HepG2 (cell line): ENCODE results near the gene RDH16. TPM values are rescaled to one million over a fixed set of nuclear protein-coding genes. Genes with fewer than 3 reads are reported as not detected.

Experiments used
- ATAC-seq: fragments of 200-7000 bp; cut with Tn5 transposase; 3 replicates; pipeline ENCODE4 v1.9.1; 2020; ENCODE audit warnings: mild to moderate bottlenecking, moderate library complexity
- BruUV-seq: library from RNA; stranded (reverse); fragments of 400-500 nt; replicated peaks from 2 replicates; lab custom pipeline; 2021; lab: Mats Ljungman, UMichigan
- CTCF ChIA-PET: fragments of 300-600 bp; formaldehyde crosslinking; extraction: SDS; loops from one replicate; lab custom pipeline; 2021; ENCODE audit warnings: low total read pairs, inconsistent platforms, low intra/inter-chr PET ratio; lab: Yijun Ruan, JAX
- POLR2A ChIA-PET: fragments of 350-600 bp; sonication (Branson Sonifier 250); formaldehyde crosslinking; loops from one replicate; lab custom pipeline; 2020; ENCODE audit warnings: antibody characterized with exemption, inconsistent platforms; lab: Yijun Ruan, JAX
- DNase-seq: peaks from one replicate; pipeline ENCODE4 v3.0.0-alpha.2; 2015; ENCODE audit warnings: low spot score
- FAIRE-seq: peaks from 3 replicates; lab custom pipeline; 2011; peaks lifted over from hg19 to GRCh38; lab: Jason Lieb, UNC
- H2AFZ ChIP-seq: one replicate; pipeline ENCODE4 v1.6.1; 2011; ENCODE audit warnings: low read length, inconsistent platforms
- H3K27ac ChIP-seq: fragments of 300-600 bp; 3 replicates; pipeline ENCODE4 v1.8.0; 2011; ENCODE audit warnings: mixed run types, mild to moderate bottlenecking, mixed read lengths, low read length, inconsistent platforms; ENCODE audit not compliant: insufficient read depth; ENCODE audit errors: extremely low read length
- H3K27me3 ChIP-seq, 2 experiments: fragments of 200-600 bp in 1 of 2; 2 replicates in 1 of 2; 3 replicates in 1 of 2; pipeline versions ENCODE4 v1.6.0 to v1.8.0; 2011; ENCODE audit warnings: low read length in 2 of 2, mild to moderate bottlenecking in 2 of 2, moderate library complexity in 2 of 2, inconsistent platforms in 1 of 2; ENCODE audit not compliant: insufficient read depth in 2 of 2, control insufficient read depth in 1 of 2
- H3K36me3 ChIP-seq, 2 experiments: fragments of 200-600 bp in 1 of 2; replicated peaks in 1 of 2; 2 replicates in 1 of 2; 3 replicates in 1 of 2; pipeline versions ENCODE4 v1.5.1 to v1.8.0; 2011; ENCODE audit warnings: low read length in 2 of 2, inconsistent platforms in 1 of 2; ENCODE audit not compliant: insufficient read depth in 2 of 2, control insufficient read depth in 1 of 2
- H3K4me1 ChIP-seq: 2 replicates; pipeline ENCODE4 v1.5.1; 2012; ENCODE audit warnings: low read length, inconsistent platforms; ENCODE audit not compliant: insufficient read depth
- H3K4me2 ChIP-seq: 2 replicates; pipeline ENCODE4 v1.6.0; 2011; ENCODE audit warnings: low read depth, low read length, inconsistent platforms
- H3K4me3 ChIP-seq, 3 experiments: fragments of 200-600 bp in 1 of 3; sonication (generic), shearing (Covaris generic) in 1 of 3; replicated peaks in 1 of 3; 2 replicates each; pipeline ENCODE4 v1.5.1; 2011 to 2016; ENCODE audit warnings: low read length in 3 of 3, inconsistent platforms in 2 of 3, low read depth in 2 of 3, mild to moderate bottlenecking in 2 of 3, control low read depth in 1 of 3, mixed read lengths in 1 of 3; ENCODE audit not compliant: insufficient read depth in 1 of 3
- H3K79me2 ChIP-seq: one replicate; pipeline ENCODE4 v1.6.1; 2011; ENCODE audit warnings: low read length, inconsistent platforms; ENCODE audit not compliant: insufficient read depth
- H3K9ac ChIP-seq: 2 replicates; pipeline ENCODE4 v1.6.0; 2011; ENCODE audit warnings: mild to moderate bottlenecking, low read depth, low read length, inconsistent platforms; ENCODE audit not compliant: insufficient read depth
- H3K9me3 ChIP-seq: 2 replicates; pipeline ENCODE4 v1.5.1; 2012; ENCODE audit warnings: mild to moderate bottlenecking, low read length
- H4K20me1 ChIP-seq: 2 replicates; pipeline ENCODE4 v1.6.0; 2011; ENCODE audit warnings: inconsistent platforms, mild to moderate bottlenecking, low read length, moderate library complexity; ENCODE audit not compliant: insufficient read depth
- BHLHE40 ChIP-seq: IDR thresholded peaks from 2 replicates; pipeline ENCODE4 v1.6.1; 2011; ENCODE audit warnings: low read length, improper control_type of control experiment
- KAT8 ChIP-seq: IDR thresholded peaks from 2 replicates; pipeline ENCODE4 v1.6.1; 2016; ENCODE audit warnings: missing genetic modification reagents, missing compliant biosample characterization
- MTF1 ChIP-seq: sonication (generic); formaldehyde crosslinking; IDR thresholded peaks from 2 replicates; pipeline ENCODE4 v1.5.0; 2020; ENCODE audit warnings: missing genetic modification reagents
- MXI1 ChIP-seq: IDR thresholded peaks from 3 replicates; pipeline ENCODE4 v1.6.1; 2012; ENCODE audit warnings: low read depth, low read length, inconsistent platforms, borderline replicate concordance
- PRPF4 ChIP-seq: fragments of 200-400 bp; formaldehyde crosslinking; IDR thresholded peaks from 2 replicates; pipeline ENCODE4 v1.6.1; 2016; ENCODE audit warnings: low read length, low read depth; ENCODE audit not compliant: poor library complexity, severe bottlenecking
- SMAD9 ChIP-seq: sonication (generic); formaldehyde crosslinking; IDR thresholded peaks from 2 replicates; pipeline ENCODE4 v1.5.1; 2020; ENCODE audit warnings: mild to moderate bottlenecking, missing genetic modification reagents
- ZNF652 ChIP-seq: IDR thresholded peaks from 2 replicates; pipeline ENCODE4 v1.6.1; 2016; ENCODE audit warnings: low read depth, borderline replicate concordance
- ZNF672 ChIP-seq: sonication (generic); formaldehyde crosslinking; IDR thresholded peaks from 2 replicates; pipeline ENCODE4 v1.8.1; 2022; ENCODE audit warnings: missing genetic modification reagents
- WGBS: methylation state at CpG from one replicate; pipeline ENCODE4 v1.1.6; 2017; ENCODE audit warnings: low lambda C conversion rate; 5-methylcytosine and 5-hydroxymethylcytosine counted together
- in situ Hi-C: cut with HindIII; loops from 2 replicates; pipeline ENCODE4 v1.10.0; 2017; ENCODE audit warnings: low pct_unique_long_range_greater_than_20kb; ENCODE audit not compliant: extremely low pct_ligation_motif_present
- intact Hi-C: fragments of 100-400 bp; cut with micrococcal nuclease; formaldehyde crosslinking; loops from one replicate; pipeline ENCODE4 v1.10.0; 2022; ENCODE audit not compliant: unreplicated experiment
- polyA plus RNA-seq, 8 experiments: library from polyadenylated mRNA; depleted of rRNA in 3 of 8; stranded (reverse) in 7 of 8; unstranded in 1 of 8; fragments of >200 nt; fragmentation: Illumina TruSeq in 4 of 8; extraction: Trizol in 4 of 8; gene quantifications; 2 replicates each; pipeline versions ENCODE4 v1.2.1 to v1.2.3, GENCODE V29; 2011 to 2016; ENCODE audit warnings: low read depth in 4 of 8, missing spikeins in 1 of 8, mixed read lengths in 1 of 8; ENCODE audit not compliant: insufficient read depth in 1 of 8
- total RNA-seq, 5 experiments: library from RNA; depleted of rRNA; stranded (reverse); fragments of >200 nt; fragmentation: Illumina TruSeq; extraction: Trizol; gene quantifications; 2 replicates each; pipeline ENCODE4 v1.2.3, GENCODE V29; 2016; ENCODE audit warnings: low read depth in 1 of 5
- TF ChIP-seq, protein P1 (sequence below): sonication (generic); formaldehyde crosslinking; IDR thresholded peaks from 2 replicates; pipeline ENCODE4 v1.5.1; 2020; ENCODE audit warnings: missing genetic modification reagents, mild to moderate bottlenecking, borderline replicate concordance
- TF ChIP-seq, protein P2 (sequence below): sonication (generic); formaldehyde crosslinking; IDR thresholded peaks from 2 replicates; pipeline ENCODE4 v1.4.0; 2020; ENCODE audit warnings: missing genetic modification reagents
- TF ChIP-seq, protein P3 (sequence below): sonication (generic); formaldehyde crosslinking; IDR thresholded peaks from 2 replicates; pipeline ENCODE4 v1.5.0; 2020; ENCODE audit warnings: missing genetic modification reagents, mild to moderate bottlenecking, borderline replicate concordance
- TF ChIP-seq, protein P4 (sequence below): IDR thresholded peaks from 2 replicates; pipeline ENCODE4 v1.6.1; 2016
- TF ChIP-seq, protein P5 (sequence below): sonication (generic); formaldehyde crosslinking; IDR thresholded peaks from 2 replicates; pipeline ENCODE4 v1.4.0; 2020; ENCODE audit warnings: missing genetic modification reagents

RDH16 gene
- total and polyA plus RNA-seq, 2 of the 13 experiments (the other 11 are each of a cell fraction or from before 2014, with no cell fraction given): 0.05 to 0.13 TPM

DNA sequence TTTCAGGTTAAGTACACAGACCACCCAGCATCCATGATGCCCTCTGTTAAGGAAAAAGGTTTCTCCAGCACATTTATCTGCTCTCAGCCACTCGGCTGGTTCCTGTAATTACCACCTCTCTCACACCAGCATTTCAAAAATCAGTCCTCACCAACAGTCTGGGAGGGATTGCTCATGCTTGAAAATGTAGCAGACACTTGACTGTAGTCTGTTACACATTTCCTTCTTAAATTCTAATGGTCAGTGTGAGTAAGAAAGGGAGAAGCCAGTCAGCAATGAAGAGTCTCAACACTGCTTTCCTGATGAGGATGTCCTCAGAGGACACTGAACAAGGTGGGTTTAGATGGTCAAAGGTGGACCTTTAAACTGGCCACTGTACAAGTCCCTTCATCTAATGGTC is 43.0 kb upstream of the RDH16 start (continued):
- TF ChIP-seq, protein P1, sequence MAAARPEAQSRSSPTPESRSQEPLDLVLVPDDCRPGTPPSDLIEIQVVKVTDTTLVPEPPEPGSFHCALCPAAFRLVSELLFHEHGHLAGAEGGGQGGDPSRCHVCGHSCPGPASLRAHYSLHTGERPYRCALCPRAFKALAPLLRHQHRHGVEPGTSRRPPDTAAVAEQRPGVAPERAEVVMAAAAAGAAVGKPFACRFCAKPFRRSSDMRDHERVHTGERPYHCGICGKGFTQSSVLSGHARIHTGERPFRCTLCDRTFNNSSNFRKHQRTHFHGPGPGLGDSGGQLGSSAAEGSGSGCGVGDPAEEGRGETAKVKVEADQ (CRISPR knock-in tag): no peak
- TF ChIP-seq SMAD9 (CRISPR knock-in tag): no peak
- no peak for TF ChIP-seq ZNF652
- TF ChIP-seq, protein P2, sequence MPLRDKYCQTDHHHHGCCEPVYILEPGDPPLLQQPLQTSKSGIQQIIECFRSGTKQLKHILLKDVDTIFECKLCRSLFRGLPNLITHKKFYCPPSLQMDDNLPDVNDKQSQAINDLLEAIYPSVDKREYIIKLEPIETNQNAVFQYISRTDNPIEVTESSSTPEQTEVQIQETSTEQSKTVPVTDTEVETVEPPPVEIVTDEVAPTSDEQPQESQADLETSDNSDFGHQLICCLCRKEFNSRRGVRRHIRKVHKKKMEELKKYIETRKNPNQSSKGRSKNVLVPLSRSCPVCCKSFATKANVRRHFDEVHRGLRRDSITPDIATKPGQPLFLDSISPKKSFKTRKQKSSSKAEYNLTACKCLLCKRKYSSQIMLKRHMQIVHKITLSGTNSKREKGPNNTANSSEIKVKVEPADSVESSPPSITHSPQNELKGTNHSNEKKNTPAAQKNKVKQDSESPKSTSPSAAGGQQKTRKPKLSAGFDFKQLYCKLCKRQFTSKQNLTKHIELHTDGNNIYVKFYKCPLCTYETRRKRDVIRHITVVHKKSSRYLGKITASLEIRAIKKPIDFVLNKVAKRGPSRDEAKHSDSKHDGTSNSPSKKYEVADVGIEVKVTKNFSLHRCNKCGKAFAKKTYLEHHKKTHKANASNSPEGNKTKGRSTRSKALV (CRISPR knock-in tag): no peak
- TF ChIP-seq, protein P3, sequence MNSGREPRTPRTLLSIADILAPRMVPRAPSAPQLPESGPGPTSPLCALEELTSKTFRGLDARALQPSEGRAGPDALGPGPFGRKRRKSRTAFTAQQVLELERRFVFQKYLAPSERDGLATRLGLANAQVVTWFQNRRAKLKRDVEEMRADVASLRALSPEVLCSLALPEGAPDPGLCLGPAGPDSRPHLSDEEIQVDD (CRISPR knock-in tag): no peak
- TF ChIP-seq ZNF672 (CRISPR knock-in tag): no peak
- no peak for TF ChIP-seq BHLHE40
- TF ChIP-seq, protein P4, sequence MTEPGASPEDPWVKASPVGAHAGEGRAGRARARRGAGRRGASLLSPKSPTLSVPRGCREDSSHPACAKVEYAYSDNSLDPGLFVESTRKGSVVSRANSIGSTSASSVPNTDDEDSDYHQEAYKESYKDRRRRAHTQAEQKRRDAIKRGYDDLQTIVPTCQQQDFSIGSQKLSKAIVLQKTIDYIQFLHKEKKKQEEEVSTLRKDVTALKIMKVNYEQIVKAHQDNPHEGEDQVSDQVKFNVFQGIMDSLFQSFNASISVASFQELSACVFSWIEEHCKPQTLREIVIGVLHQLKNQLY (CRISPR knock-in tag): no peak

DNA sequence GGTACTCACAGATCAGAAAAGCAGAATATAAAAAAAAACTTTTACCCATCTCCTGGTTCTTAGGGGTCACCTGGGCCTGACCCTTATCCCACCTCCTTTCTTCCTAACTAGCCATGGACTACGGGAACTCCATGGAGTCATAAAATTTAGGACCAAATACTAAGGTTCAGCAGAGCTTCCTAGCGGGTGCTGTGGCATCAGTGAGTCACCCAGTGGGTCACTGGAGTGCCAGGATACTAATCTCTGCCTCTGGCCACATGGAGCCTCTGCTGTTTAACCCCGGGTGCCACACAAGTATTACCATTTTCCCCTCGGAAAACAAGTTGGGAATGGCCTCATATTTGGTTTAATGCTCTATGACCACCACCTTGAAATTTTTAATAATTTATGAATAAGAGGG is 42.0 kb upstream of the RDH16 start:
- Histone ChIP-seq H4K20me1 (peaks cover 4% of the 10 kb centered on the region), H2AFZ (no peak overlapping the region), H3K4me2 (no peak overlapping the region)
- no peak for DNase-seq
- TF ChIP-seq KAT8 (CRISPR knock-in tag) (no peak), MTF1 (CRISPR knock-in tag) (no peak), MXI1 (no peak), PRPF4 (no peak)
- TF ChIP-seq, protein P5, sequence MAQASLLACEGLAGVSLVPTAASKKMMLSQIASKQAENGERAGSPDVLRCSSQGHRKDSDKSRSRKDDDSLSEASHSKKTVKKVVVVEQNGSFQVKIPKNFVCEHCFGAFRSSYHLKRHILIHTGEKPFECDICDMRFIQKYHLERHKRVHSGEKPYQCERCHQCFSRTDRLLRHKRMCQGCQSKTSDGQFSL (CRISPR knock-in tag): no peak
- TF ChIP-seq, all 625 proteins: peak for 0
- in situ Hi-C loops: no loop called here
- BruUV-seq: no TSS peak
- Histone ChIP-seq H3K36me3 (peaks cover 10 to 31% of the 10 kb centered on the region in 2 experiments), H3K27me3 (no peaks in the 10 kb centered on the region; a peak in 1 of 5 replicates), H3K4me3 (no peak overlapping the region), H3K4me1 (peaks cover 17% of the 10 kb centered on the region), H3K9ac (no peak overlapping the region), H3K27ac (no peak overlapping the region), H3K79me2 (peaks cover 4% of the 10 kb centered on the region), H3K9me3 (no peaks in the 10 kb centered on the region)
- WGBS: 95% methylated on average over 4 of the region's 4 CpGs
- CTCF ChIA-PET: no interaction called here
- POLR2A ChIA-PET: no interaction called here
- no peak for ATAC-seq
- no peak for FAIRE-seq
- intact Hi-C loops: no loop called here
